HL-60 (cell line): ENCODE data around the gene BPIFB4.

ENCODE experiments used
- DNase-seq, 2 experiments: peaks; one replicate each; pipeline ENCODE4 v3.0.0-alpha.2; 2010 to 2020; ENCODE audit warnings: low read depth in 1 of 2, low spot score in 1 of 2
- H3K27ac ChIP-seq: fragments of 250-450 bp; sonication (Bioruptor Pico); replicated peaks from 2 replicates; pipeline ENCODE4 v1.5.1; 2020; ENCODE audit warnings: mild to moderate bottlenecking, moderate library complexity
- H3K27me3 ChIP-seq: fragments of 250-450 bp; sonication (Bioruptor Pico); 2 replicates; pipeline ENCODE4 v1.5.1; 2021; ENCODE audit warnings: mild to moderate bottlenecking, moderate library complexity; ENCODE audit not compliant: insufficient read depth, poor library complexity, severe bottlenecking
- H3K4me3 ChIP-seq: replicated peaks from 2 replicates; pipeline ENCODE4 v1.5.1; 2011; ENCODE audit warnings: mild to moderate bottlenecking, control low read depth, low read length; ENCODE audit not compliant: insufficient read depth
- GABPA ChIP-seq: IDR thresholded peaks from 2 replicates; pipeline ENCODE4 v1.6.1; 2012; ENCODE audit warnings: low read depth
- POLR2AphosphoS5 ChIP-seq: IDR thresholded peaks from 2 replicates; pipeline ENCODE4 v1.6.1; 2012; ENCODE audit warnings: low read depth
- REST ChIP-seq: IDR thresholded peaks from 2 replicates; pipeline ENCODE4 v1.6.1; 2012; ENCODE audit warnings: low read depth; ENCODE audit not compliant: insufficient replicate concordance
- SPI1 ChIP-seq: IDR thresholded peaks from 2 replicates; pipeline ENCODE4 v1.6.1; 2012; ENCODE audit warnings: low read depth, mild to moderate bottlenecking, borderline replicate concordance
- TF ChIP-seq, protein P1 (sequence below): IDR thresholded peaks from one replicate; pipeline ENCODE4 v1.5.1; 2011; ENCODE audit warnings: low read length, control low read depth, inconsistent platforms; ENCODE audit not compliant: insufficient read depth

BPIFB4 gene

DNA sequence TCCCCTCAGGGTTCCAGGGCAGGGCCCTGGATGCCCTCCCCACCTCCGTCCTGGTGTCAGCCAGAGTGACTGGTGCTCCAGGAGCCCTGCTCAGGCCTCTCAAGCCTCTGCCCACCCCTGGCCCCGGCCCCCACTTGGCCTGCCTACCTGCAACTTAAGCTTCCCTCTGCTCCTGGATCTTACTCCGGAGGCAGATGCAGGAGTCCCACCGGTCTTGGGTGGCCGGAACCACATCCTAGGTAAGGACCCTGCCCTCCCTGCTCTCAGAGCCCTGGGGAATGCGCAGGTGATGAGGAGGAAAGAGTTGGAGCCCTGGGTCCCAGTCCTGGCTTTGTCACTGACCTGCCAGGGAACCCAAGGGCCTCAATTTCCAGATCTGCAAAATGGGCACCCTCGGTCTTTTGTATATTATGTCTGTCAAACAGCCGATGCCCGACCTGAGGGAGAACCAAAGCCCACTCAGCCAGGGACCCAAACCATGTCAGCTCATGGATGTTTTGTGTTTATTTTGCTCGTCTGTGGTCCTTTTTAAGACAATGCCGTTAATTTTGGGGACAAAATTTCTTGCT lies 54.0 kb downstream of the BPIFB4 start:
- TF ChIP-seq GABPA (no peak), POLR2AphosphoS5 (no peak), SPI1 (no peak), REST (no peak)
- TF ChIP-seq, protein P1, sequence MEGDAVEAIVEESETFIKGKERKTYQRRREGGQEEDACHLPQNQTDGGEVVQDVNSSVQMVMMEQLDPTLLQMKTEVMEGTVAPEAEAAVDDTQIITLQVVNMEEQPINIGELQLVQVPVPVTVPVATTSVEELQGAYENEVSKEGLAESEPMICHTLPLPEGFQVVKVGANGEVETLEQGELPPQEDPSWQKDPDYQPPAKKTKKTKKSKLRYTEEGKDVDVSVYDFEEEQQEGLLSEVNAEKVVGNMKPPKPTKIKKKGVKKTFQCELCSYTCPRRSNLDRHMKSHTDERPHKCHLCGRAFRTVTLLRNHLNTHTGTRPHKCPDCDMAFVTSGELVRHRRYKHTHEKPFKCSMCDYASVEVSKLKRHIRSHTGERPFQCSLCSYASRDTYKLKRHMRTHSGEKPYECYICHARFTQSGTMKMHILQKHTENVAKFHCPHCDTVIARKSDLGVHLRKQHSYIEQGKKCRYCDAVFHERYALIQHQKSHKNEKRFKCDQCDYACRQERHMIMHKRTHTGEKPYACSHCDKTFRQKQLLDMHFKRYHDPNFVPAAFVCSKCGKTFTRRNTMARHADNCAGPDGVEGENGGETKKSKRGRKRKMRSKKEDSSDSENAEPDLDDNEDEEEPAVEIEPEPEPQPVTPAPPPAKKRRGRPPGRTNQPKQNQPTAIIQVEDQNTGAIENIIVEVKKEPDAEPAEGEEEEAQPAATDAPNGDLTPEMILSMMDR, result no peak

DNA sequence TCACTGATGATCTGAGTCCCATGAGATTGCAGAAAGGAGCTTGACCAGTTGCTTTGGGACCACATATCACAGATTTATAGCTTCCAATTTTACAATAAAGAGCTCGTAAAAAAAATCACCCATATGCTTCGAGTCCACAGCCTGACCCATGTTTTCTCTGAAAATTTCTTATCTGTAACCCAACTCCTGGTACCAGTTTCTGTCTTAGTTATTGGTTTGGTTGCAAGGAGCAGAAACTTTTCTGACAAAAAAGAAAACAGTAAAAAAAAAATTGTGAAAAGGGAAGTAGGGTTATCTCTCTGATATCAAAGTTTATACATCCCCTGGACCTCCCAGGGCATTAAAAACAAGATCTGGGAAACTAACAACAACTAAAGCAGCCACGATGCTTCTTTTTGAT lies 57.8 kb downstream of the BPIFB4 start:
- Histone ChIP-seq H3K27me3 (no peaks in the 10 kb centered on the region), H3K27ac (no peak overlapping the region), H3K4me3 (no peak overlapping the region)
- TF ChIP-seq, protein P1, result no peak
- TF ChIP-seq SPI1 (no peak), GABPA (no peak), POLR2AphosphoS5 (no peak), REST (no peak)
- DNase-seq, result no peak

More for the DNA sequence above, 54.0 kb downstream of the BPIFB4 start:
- H3K4me3 ChIP-seq, result no peak overlapping the region
- no peak for DNase-seq
- H3K27ac ChIP-seq, result no peak overlapping the region
- H3K27me3 ChIP-seq, result no peaks in the 10 kb centered on the region

DNA sequence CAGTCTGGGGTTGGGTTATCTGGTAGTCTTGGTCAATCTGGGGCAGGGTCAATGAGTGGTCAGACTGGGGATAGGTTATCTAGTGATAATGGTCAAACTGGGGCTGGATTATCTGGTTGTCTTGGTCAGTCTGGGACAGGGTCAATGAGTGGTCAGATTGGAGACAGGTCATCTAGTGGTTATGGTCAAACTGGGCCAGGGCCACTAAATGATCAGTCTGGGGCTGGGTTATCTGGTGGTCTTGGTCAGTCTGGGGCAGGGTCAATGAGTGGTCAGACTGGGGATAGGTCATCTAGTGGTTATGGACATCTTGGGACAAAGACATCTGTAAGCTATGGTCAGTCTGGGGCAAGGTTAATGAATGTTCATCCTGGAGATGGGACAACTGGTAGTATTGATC lies 60.0 kb downstream of the BPIFB4 start:
- Histone ChIP-seq H3K27me3 (no peaks in the 10 kb centered on the region), H3K27ac (no peak overlapping the region), H3K4me3 (no peak overlapping the region)
- TF ChIP-seq REST, result no peak
- TF ChIP-seq SPI1, result no peak
- no peak for TF ChIP-seq POLR2AphosphoS5
- DNase-seq, result no peak

DNA sequence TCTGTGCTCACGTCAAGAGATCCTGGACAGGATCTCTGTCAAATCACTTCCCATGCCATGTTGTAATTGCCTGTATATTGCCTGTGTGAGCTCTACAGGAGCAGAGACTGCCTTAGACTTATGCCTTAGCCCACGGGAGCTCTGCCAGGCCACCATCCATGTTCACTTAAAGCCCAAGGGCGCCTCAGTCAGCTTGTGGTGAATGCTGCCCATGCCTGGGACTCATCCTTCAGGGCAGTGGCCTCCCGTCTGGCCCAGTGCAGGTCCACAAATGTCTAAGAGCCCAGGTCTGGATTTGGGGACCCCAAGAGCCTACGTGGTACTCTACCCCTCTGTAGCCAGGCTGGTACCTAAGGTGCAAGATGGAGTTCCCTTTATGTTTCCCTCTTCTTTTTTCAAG lies 66.1 kb downstream of the BPIFB4 start:
- DNase-seq, result no peak
- Histone ChIP-seq H3K27ac (no peak overlapping the region), H3K27me3 (no peaks in the 10 kb centered on the region), H3K4me3 (no peak overlapping the region)
- no peak for TF ChIP-seq REST
- no peak for TF ChIP-seq GABPA
- TF ChIP-seq POLR2AphosphoS5, result no peak
- TF ChIP-seq, protein P1, result no peak
- TF ChIP-seq SPI1, result no peak
